ENCODE measurements around the gene UMODL1.

The UMODL1 gene

GRCh38 chr21:42117229-42117966, 46.3 kb downstream of the UMODL1 start:
- TF ChIP-seq CTCF (conservative IDR thresholded peaks at IDR 0.05) (peak; percentile 92), ZFX (IDR thresholded peaks at IDR 0.05) (no peak)
- H3K27ac ChIP-seq = no peak overlapping the region

GRCh38 chr21:42117967-42118780, 47.1 kb downstream of the UMODL1 start:
- no peak overlapping the region for H3K27ac ChIP-seq

GRCh38 chr21:42118901-42119300, 47.8 kb downstream of the UMODL1 start:
- no peak overlapping the region for H3K27ac ChIP-seq
- no peak for TF ChIP-seq ZFX (IDR thresholded peaks at IDR 0.05)
- TF ChIP-seq CTCF (conservative IDR thresholded peaks at IDR 0.05) = no peak

More at GRCh38 chr21:42117967-42118780, 47.1 kb downstream of the UMODL1 start:
- TF ChIP-seq ZFX (IDR thresholded peaks at IDR 0.05) = no peak
- no peak for TF ChIP-seq CTCF (conservative IDR thresholded peaks at IDR 0.05)

GRCh38 chr21:42120101-42120902, 49.2 kb downstream of the UMODL1 start:
- H3K27ac ChIP-seq = peak overlapping the region; percentile 37; the same call in 1 of the 2 replicates
- TF ChIP-seq CTCF (conservative IDR thresholded peaks at IDR 0.05) (no peak), ZFX (IDR thresholded peaks at IDR 0.05) (no peak)

- no peak for TF ChIP-seq CTCF (conservative IDR thresholded peaks at IDR 0.05)
- no peak for TF ChIP-seq ZFX (IDR thresholded peaks at IDR 0.05)
- peak overlapping the region; percentile 37; the same call in 1 of the 2 replicates for H3K27ac ChIP-seq
These were observed 49.9 kb downstream of the UMODL1 start for GRCh38 chr21:42120903-42121535.

GRCh38 chr21:42121794-42122193, 50.7 kb downstream of the UMODL1 start:
- H3K27ac ChIP-seq = no peak overlapping the region; the same call in 1 of the 2 replicates
- no peak for TF ChIP-seq ZFX (IDR thresholded peaks at IDR 0.05)
- TF ChIP-seq CTCF (conservative IDR thresholded peaks at IDR 0.05) = no peak
